Suprapubic skin (tissue), 4 donors: ENCODE measurements around the gene AUTS2. TPM values are rescaled to one million over a fixed set of nuclear protein-coding genes. Genes with fewer than 3 reads are reported as not detected.

ENCODE experiments used
- DNase-seq, 2 donors: peaks; one replicate each; pipeline ENCODE4 v3.0.0-alpha.2; 2019; ENCODE audit warnings: low spot score in 2 of 2
- H3K27ac ChIP-seq: fragments of 200-600 bp; sonication (generic); one replicate; pipeline ENCODE4 v1.5.1; 2019
- H3K27me3 ChIP-seq: fragments of 200-600 bp; sonication (generic); one replicate; pipeline ENCODE4 v1.5.1; 2019
- H3K36me3 ChIP-seq: fragments of 200-600 bp; sonication (generic); one replicate; pipeline ENCODE4 v1.5.1; 2019
- H3K4me1 ChIP-seq: fragments of 200-600 bp; sonication (generic); one replicate; pipeline ENCODE4 v1.5.1; 2019
- H3K4me3 ChIP-seq: fragments of 200-600 bp; sonication (generic); one replicate; pipeline ENCODE4 v1.5.1; 2019; ENCODE audit warnings: mild to moderate bottlenecking
- H3K9me3 ChIP-seq: fragments of 200-600 bp; sonication (generic); one replicate; pipeline ENCODE4 v1.5.1; 2019
- EP300 ChIP-seq: sonication (generic); formaldehyde crosslinking; IDR thresholded peaks from one replicate; pipeline ENCODE4 v1.6.1; 2017; ENCODE audit warnings: antibody characterized with exemption
- POLR2A ChIP-seq, 2 donors: fragments of 450-650 bp; IDR thresholded peaks; one replicate each; pipeline ENCODE4 v1.6.1; 2017; ENCODE audit warnings: antibody characterized with exemption in 2 of 2, mild to moderate bottlenecking in 2 of 2, moderate library complexity in 2 of 2
- POLR2AphosphoS5 ChIP-seq, 3 donors: sonication (generic); formaldehyde crosslinking; IDR thresholded peaks; one replicate each; pipeline ENCODE4 v1.6.1; 2017; ENCODE audit warnings: antibody characterized with exemption in 3 of 3
- WGBS: methylation state at CpG from one replicate; pipeline ENCODE4 v1.1.5; 2018; 5-methylcytosine and 5-hydroxymethylcytosine counted together
- total RNA-seq, 4 donors: library from RNA; depleted of rRNA; stranded (reverse); fragments of >200 nt; gene quantifications; one replicate each; pipeline ENCODE4 v1.1.0, GENCODE V29; 2016
- TF ChIP-seq, protein P1 (sequence below), 2 donors: fragments of 200-600 bp in 1 of 2; fragments of 450-650 bp in 1 of 2; sonication (generic) in 1 of 2; IDR thresholded peaks; one replicate each; pipeline ENCODE4 v1.5.1; 2016 to 2019; ENCODE audit warnings: antibody characterized with exemption in 2 of 2, mild to moderate bottlenecking in 1 of 2, moderate library complexity in 1 of 2

AUTS2 gene
- total RNA-seq, 4 donors from 2014 or later: 31.0 to 102 (median 56.4) TPM

DNA sequence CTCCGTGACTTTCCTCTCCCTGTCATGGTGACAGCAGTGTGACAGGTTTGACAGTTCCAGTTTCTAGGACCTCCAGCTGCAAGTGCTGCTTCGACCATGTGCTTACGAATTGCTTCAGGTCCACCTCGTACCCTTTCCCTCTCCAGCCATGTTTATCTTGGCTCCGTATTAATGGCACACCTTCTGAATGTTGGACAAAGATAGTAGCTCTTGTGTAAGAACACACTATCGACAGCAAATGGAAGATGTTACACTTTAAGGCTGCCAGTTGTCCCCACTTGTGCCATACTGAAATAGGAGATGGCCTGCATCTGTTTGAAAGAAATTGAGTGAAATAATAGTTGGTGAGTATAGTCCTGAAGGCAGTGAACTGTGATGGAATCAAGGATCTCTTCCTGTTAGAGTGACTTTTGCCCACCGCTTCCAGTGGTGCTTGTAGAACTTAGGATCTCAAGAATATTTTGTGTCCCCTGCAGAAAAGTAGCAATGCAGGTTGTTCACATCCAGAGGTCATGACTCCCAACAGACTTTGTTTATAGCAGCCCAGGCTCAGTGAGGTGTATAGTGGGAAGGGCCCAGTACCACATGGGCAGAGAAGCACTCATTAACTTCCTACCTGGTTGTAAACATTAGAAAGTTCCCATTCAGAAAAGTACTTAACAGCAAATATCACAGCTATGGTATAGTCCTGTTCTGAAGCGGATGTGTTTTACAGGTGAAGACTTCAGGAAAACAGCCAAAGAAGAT lies 904.0 kb downstream of the AUTS2 start:
- WGBS: 94% methylated on average over 8 of the region's 8 CpGs
- Histone ChIP-seq H3K36me3 (no peaks in the 10 kb centered on the region), H3K4me3 (no peak overlapping the region), H3K9me3 (no peaks in the 10 kb centered on the region), H3K27me3 (no peaks in the 10 kb centered on the region), H3K4me1 (peaks cover 12% of the 10 kb centered on the region), H3K27ac (no peak overlapping the region)
- TF ChIP-seq, protein P1, sequence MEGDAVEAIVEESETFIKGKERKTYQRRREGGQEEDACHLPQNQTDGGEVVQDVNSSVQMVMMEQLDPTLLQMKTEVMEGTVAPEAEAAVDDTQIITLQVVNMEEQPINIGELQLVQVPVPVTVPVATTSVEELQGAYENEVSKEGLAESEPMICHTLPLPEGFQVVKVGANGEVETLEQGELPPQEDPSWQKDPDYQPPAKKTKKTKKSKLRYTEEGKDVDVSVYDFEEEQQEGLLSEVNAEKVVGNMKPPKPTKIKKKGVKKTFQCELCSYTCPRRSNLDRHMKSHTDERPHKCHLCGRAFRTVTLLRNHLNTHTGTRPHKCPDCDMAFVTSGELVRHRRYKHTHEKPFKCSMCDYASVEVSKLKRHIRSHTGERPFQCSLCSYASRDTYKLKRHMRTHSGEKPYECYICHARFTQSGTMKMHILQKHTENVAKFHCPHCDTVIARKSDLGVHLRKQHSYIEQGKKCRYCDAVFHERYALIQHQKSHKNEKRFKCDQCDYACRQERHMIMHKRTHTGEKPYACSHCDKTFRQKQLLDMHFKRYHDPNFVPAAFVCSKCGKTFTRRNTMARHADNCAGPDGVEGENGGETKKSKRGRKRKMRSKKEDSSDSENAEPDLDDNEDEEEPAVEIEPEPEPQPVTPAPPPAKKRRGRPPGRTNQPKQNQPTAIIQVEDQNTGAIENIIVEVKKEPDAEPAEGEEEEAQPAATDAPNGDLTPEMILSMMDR (IDR thresholded peaks at IDR 0.05): no peak
- TF ChIP-seq POLR2A (IDR thresholded peaks at IDR 0.05) (no peak), POLR2AphosphoS5 (IDR thresholded peaks at IDR 0.05) (no peak), EP300 (no peak)
- DNase-seq: no peak

DNA sequence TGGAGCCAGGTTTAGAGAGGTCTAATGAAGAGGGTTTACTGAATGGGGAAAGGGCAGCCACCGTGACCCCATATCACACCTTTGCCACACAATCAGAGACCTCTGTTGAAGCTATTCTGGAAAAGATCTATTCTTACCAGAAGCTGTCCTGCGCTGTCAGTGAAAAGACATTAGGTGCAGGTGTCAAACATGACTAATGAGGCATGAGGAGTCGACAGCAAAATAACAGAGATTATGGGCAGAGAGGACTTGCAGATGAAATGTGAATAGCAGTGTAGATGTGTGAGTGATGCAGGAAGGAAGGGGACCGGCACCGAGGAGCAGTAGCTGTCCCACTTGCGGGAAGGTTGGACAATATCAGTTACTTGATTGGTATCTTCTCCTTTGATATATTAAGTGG lies 906.0 kb downstream of the AUTS2 start:
- 92% methylated on average over 6 of the region's 6 CpGs for WGBS
- H3K27ac ChIP-seq: no peak overlapping the region
- H3K36me3 ChIP-seq: no peaks in the 10 kb centered on the region
- H3K4me3 ChIP-seq: no peak overlapping the region
- no peaks in the 10 kb centered on the region for H3K9me3 ChIP-seq
- no peaks in the 10 kb centered on the region for H3K4me1 ChIP-seq
- no peak for DNase-seq
- TF ChIP-seq POLR2AphosphoS5 (IDR thresholded peaks at IDR 0.05): no peak
- TF ChIP-seq POLR2A (IDR thresholded peaks at IDR 0.05): no peak
- TF ChIP-seq, protein P1 (IDR thresholded peaks at IDR 0.05): no peak
- no peak for TF ChIP-seq EP300
- H3K27me3 ChIP-seq: no peaks in the 10 kb centered on the region

DNA sequence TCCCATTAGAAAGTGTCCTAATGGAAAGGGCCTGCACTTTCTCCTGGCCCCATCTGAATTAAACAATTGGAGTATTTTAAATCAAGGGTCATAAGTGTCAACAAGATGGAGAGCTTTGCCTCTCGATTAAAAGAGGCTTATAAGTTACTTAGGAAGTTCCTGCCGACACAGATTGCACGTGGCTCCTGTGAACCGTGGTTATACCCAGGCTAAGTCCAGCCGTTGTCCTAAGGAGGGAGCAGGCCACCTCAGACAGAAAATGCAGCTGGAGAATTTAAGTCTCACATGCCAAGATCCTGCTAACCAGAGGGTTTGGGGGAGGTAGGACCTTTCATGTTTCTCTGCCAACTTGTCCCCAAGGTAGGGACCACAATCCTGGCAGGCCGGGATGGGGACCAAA lies 907.2 kb downstream of the AUTS2 start:
- WGBS: 83% methylated on average over 6 of the region's 6 CpGs
- no peak for DNase-seq
- no peaks in the 10 kb centered on the region for H3K27me3 ChIP-seq

DNA sequence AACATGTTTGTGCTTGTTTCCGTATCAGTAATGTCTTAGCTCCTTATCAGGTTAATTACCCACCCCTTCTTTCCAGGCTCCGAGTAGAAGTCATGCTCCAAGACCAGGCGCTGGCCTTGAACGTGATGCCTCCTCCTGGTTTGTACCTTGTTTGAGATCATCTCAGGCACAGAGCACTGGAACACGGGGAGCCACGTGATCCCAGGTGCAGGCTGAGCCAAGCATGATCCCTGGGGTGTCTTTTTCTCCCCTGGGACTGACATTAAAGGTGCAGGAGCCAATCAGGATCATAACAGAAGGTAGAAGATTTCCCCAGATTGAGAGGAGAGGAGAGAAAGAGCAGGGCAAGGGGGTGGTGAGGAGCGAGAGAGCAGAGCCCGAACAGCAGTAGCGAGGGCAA lies 907.6 kb downstream of the AUTS2 start:
- Histone ChIP-seq H3K4me1 (no peaks in the 10 kb centered on the region), H3K27ac (no peak overlapping the region), H3K36me3 (no peaks in the 10 kb centered on the region), H3K27me3 (no peaks in the 10 kb centered on the region), H3K9me3 (no peaks in the 10 kb centered on the region), H3K4me3 (no peak overlapping the region)
- 93% methylated on average over 9 of the region's 9 CpGs for WGBS
- no peak for DNase-seq
- TF ChIP-seq POLR2AphosphoS5 (IDR thresholded peaks at IDR 0.05) (no peak), EP300 (no peak), POLR2A (IDR thresholded peaks at IDR 0.05) (no peak)
- TF ChIP-seq, protein P1 (IDR thresholded peaks at IDR 0.05): no peak

More for the DNA sequence above, 907.2 kb downstream of the AUTS2 start:
- Histone ChIP-seq H3K36me3 (no peaks in the 10 kb centered on the region), H3K27ac (no peak overlapping the region), H3K4me1 (no peaks in the 10 kb centered on the region), H3K9me3 (no peaks in the 10 kb centered on the region), H3K4me3 (no peak overlapping the region)
- TF ChIP-seq EP300 (no peak), POLR2AphosphoS5 (IDR thresholded peaks at IDR 0.05) (no peak), POLR2A (IDR thresholded peaks at IDR 0.05) (no peak)
- TF ChIP-seq, protein P1 (IDR thresholded peaks at IDR 0.05): no peak

DNA sequence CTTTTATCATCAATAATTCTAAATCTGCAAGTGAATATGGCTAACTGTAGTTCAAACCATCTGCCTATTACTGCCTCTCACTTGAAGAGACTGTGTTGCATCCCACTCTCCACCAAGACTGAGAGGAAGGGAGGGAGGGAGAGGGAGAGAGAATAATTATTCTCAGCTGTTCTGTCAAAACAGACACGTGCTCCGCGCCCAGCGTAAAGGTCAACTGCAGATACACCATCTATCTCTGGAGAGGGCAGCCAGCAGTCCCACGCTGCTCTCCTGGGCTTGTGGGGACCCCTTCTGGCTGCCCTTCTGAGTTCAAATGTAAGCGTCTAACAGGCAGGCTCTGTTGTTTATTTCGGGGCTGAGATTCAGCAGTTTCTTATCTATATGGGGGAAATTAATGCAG lies 908.2 kb downstream of the AUTS2 start:
- H3K36me3 ChIP-seq: no peaks in the 10 kb centered on the region
- no peak overlapping the region for H3K4me3 ChIP-seq
- TF ChIP-seq POLR2A (IDR thresholded peaks at IDR 0.05) (no peak), EP300 (no peak), POLR2AphosphoS5 (IDR thresholded peaks at IDR 0.05) (no peak)
- no peak for DNase-seq
- H3K27me3 ChIP-seq: no peaks in the 10 kb centered on the region
- WGBS: 72% methylated on average over 7 of the region's 7 CpGs
- H3K4me1 ChIP-seq: no peaks in the 10 kb centered on the region
- no peaks in the 10 kb centered on the region for H3K9me3 ChIP-seq
- no peak overlapping the region for H3K27ac ChIP-seq
